HCT116 (cell line): Measurements from ENCODE around the gene FAM114A1. TPM values are rescaled to one million over a fixed set of nuclear protein-coding genes. Genes with fewer than 3 reads are reported as not detected.

Experiments used
- ATAC-seq: fragments of 200-7000 bp; cut with Tn5 transposase; 2 replicates; pipeline ENCODE4 v1.9.1; 2020; ENCODE audit warnings: mild to moderate bottlenecking, moderate library complexity
- BruUV-seq: library from RNA; stranded (reverse); fragments of 400-500 nt; replicated peaks from 2 replicates; lab custom pipeline; 2021; lab: Mats Ljungman, UMichigan
- CTCF ChIA-PET: fragments of 300-600 bp; sonication (Branson Sonifier 250); formaldehyde crosslinking; loops from one replicate; lab custom pipeline; 2021; ENCODE audit warnings: antibody characterized with exemption; lab: Charles Lee
- POLR2A ChIA-PET: fragments of 300-600, 350-600 bp; sonication (Branson Sonifier 250); formaldehyde crosslinking; loops from one replicate; lab custom pipeline; 2021; ENCODE audit warnings: antibody characterized with exemption; lab: Charles Lee
- RAD21 ChIA-PET, 2 experiments: fragments of 300-600 bp; sonication (Branson Sonifier 250); formaldehyde crosslinking; loops; one replicate each; lab custom pipeline; 2023; ENCODE audit warnings: low total read pairs in 2 of 2; ENCODE audit not compliant: uncharacterized antibody in 2 of 2, unreplicated experiment in 2 of 2, low non-redundant PET in 1 of 2; lab: Charles Lee
- DNase-seq: peaks from one replicate; pipeline ENCODE4 v3.0.0-alpha.2; 2010; ENCODE audit warnings: low read depth, low spot score
- H2AFZ ChIP-seq: fragments of 200-600 bp; shearing (Covaris generic), sonication (generic); 2 replicates; pipeline ENCODE4 v1.6.1; 2017; ENCODE audit warnings: low read depth, mixed run types, mixed read lengths, antibody characterized with exemption, low read length; ENCODE audit not compliant: poor library complexity, severe bottlenecking
- H3K27ac ChIP-seq: 2 replicates; pipeline ENCODE4 v1.5.1; 2012; ENCODE audit warnings: low read depth, low read length
- H3K27me3 ChIP-seq: fragments of 200-600 bp; sonication (generic); 2 replicates; pipeline ENCODE4 v1.6.1; 2016; ENCODE audit warnings: mixed run types, low read length, mixed read lengths; ENCODE audit not compliant: insufficient read depth
- H3K36me3 ChIP-seq, 2 experiments: fragments of 200-500 bp in 1 of 2; fragments of 200-600 bp in 1 of 2; sonication (Bioruptor generic) in 1 of 2; sonication (generic) in 1 of 2; 2 replicates each; pipeline versions ENCODE4 v1.5.1 to v1.6.1; 2014 to 2016; ENCODE audit warnings: low read length in 2 of 2, inconsistent platforms in 1 of 2, mixed read lengths in 1 of 2, mixed run types in 1 of 2; ENCODE audit not compliant: insufficient read depth in 2 of 2, control insufficient read depth in 1 of 2
- H3K4me1 ChIP-seq, 2 experiments: fragments of 200-600 bp in 1 of 2; sonication (generic) in 1 of 2; 2 replicates each; pipeline versions ENCODE4 v1.5.1 to v1.6.1; 2012 to 2017; ENCODE audit warnings: low read length in 2 of 2, inconsistent platforms in 1 of 2, mild to moderate bottlenecking in 1 of 2, mixed read lengths in 1 of 2, mixed run types in 1 of 2, moderate library complexity in 1 of 2; ENCODE audit not compliant: insufficient read depth in 2 of 2, control insufficient read depth in 1 of 2
- H3K4me2 ChIP-seq: fragments of 200-600 bp; sonication (generic); 2 replicates; pipeline ENCODE4 v1.6.1; 2017; ENCODE audit warnings: mixed run types, low read length, mixed read lengths
- H3K4me3 ChIP-seq, 2 experiments: fragments of 200-600 bp in 1 of 2; sonication (generic) in 1 of 2; replicated peaks in 1 of 2; 2 replicates each; pipeline ENCODE4 v1.5.1; 2011 to 2016; ENCODE audit warnings: low read length in 2 of 2, control low read depth in 1 of 2, low read depth in 1 of 2, mild to moderate bottlenecking in 1 of 2, mixed read lengths in 1 of 2, mixed run types in 1 of 2
- H3K79me2 ChIP-seq: fragments of 200-600 bp; sonication (generic); 2 replicates; pipeline ENCODE4 v1.6.1; 2017; ENCODE audit warnings: mild to moderate bottlenecking, mixed run types, low read length, moderate library complexity, mixed read lengths; ENCODE audit not compliant: insufficient read depth
- H3K9ac ChIP-seq: fragments of 200-600 bp; sonication (generic); 2 replicates; pipeline ENCODE4 v1.6.1; 2016; ENCODE audit warnings: low read length, mixed read lengths
- H3K9me2 ChIP-seq: fragments of 200-600 bp; sonication (generic), shearing (Covaris generic); 2 replicates; pipeline ENCODE4 v1.6.1; 2017; ENCODE audit warnings: mixed run types, mild to moderate bottlenecking, moderate library complexity; ENCODE audit not compliant: insufficient read depth
- H3K9me3 ChIP-seq, 2 experiments: fragments of 200-500 bp in 1 of 2; fragments of 200-600 bp in 1 of 2; sonication (Bioruptor generic) in 1 of 2; sonication (generic) in 1 of 2; 2 replicates each; pipeline ENCODE4 v1.6.1; 2014 to 2017; ENCODE audit warnings: low read length in 2 of 2, mixed read lengths in 2 of 2, inconsistent platforms in 1 of 2, low read depth in 1 of 2, mild to moderate bottlenecking in 1 of 2, mixed run types in 1 of 2, moderate library complexity in 1 of 2; ENCODE audit not compliant: control insufficient read depth in 1 of 2, insufficient read depth in 1 of 2
- H4K20me1 ChIP-seq: fragments of 200-600 bp; sonication (generic), shearing (Covaris generic); 2 replicates; pipeline ENCODE4 v1.6.1; 2017; ENCODE audit warnings: mixed run types, mild to moderate bottlenecking, moderate library complexity; ENCODE audit not compliant: insufficient read depth
- CEBPB ChIP-seq: IDR thresholded peaks from 2 replicates; pipeline ENCODE4 v1.6.1; 2012; ENCODE audit warnings: low read depth
- CTCF ChIP-seq, 3 experiments: fragments of 200-600 bp in 1 of 3; sonication (generic) in 1 of 3; IDR thresholded peaks in 2 of 3; conservative IDR thresholded peaks in 1 of 3; 2 replicates each; pipeline ENCODE4 v1.5.1; 2012 to 2017; ENCODE audit warnings: low read depth in 2 of 3, low read length in 2 of 3, antibody characterized with exemption in 1 of 3, borderline replicate concordance in 1 of 3, control low read depth in 1 of 3, mild to moderate bottlenecking in 1 of 3, mixed read lengths in 1 of 3, mixed run types in 1 of 3, moderate library complexity in 1 of 3; ENCODE audit not compliant: insufficient read depth in 1 of 3
- EGR1 ChIP-seq: IDR thresholded peaks from 2 replicates; pipeline ENCODE4 v1.6.1; 2012; ENCODE audit warnings: low read depth
- JUND ChIP-seq: IDR thresholded peaks from 2 replicates; pipeline ENCODE4 v1.6.1; 2012
- POLR2A ChIP-seq: IDR thresholded peaks from 2 replicates; pipeline ENCODE4 v1.7.0; 2011; ENCODE audit warnings: borderline replicate concordance; ENCODE audit not compliant: insufficient read depth, insufficient read length; ENCODE audit errors: extremely low read depth
- POLR2AphosphoS5 ChIP-seq: IDR thresholded peaks from 2 replicates; pipeline ENCODE4 v1.6.1; 2011; ENCODE audit warnings: mild to moderate bottlenecking, low read depth, low read length, moderate library complexity
- RAD21 ChIP-seq: IDR thresholded peaks from 2 replicates; pipeline ENCODE4 v1.6.1; 2012; ENCODE audit warnings: low read depth, mild to moderate bottlenecking
- SRF ChIP-seq: IDR thresholded peaks from 2 replicates; pipeline ENCODE4 v1.6.1; 2012; ENCODE audit warnings: low read depth
- TCF7L2 ChIP-seq: IDR thresholded peaks from 2 replicates; pipeline ENCODE4 v1.7.0; 2011; ENCODE audit warnings: borderline replicate concordance, inconsistent platforms; ENCODE audit not compliant: insufficient read depth, insufficient read length; ENCODE audit errors: extremely low read depth
- ZBTB33 ChIP-seq: IDR thresholded peaks from 2 replicates; pipeline ENCODE4 v1.6.1; 2011; ENCODE audit warnings: mild to moderate bottlenecking, low read length, moderate library complexity; ENCODE audit not compliant: insufficient replicate concordance; ENCODE audit errors: extremely low read depth
- intact Hi-C: fragments of 100-400 bp; cut with micrococcal nuclease; formaldehyde crosslinking; loops from 2 replicates; pipeline ENCODE4 v1.10.0; 2022
- total RNA-seq: library from RNA; stranded (reverse); gene quantifications from one replicate; pipeline ENCODE4 v1.2.1, GENCODE V29; 2021; ENCODE audit not compliant: unreplicated experiment

FAM114A1 gene
- total RNA-seq, 1 experiment from 2014 or later, result 35.6 TPM

DNA sequence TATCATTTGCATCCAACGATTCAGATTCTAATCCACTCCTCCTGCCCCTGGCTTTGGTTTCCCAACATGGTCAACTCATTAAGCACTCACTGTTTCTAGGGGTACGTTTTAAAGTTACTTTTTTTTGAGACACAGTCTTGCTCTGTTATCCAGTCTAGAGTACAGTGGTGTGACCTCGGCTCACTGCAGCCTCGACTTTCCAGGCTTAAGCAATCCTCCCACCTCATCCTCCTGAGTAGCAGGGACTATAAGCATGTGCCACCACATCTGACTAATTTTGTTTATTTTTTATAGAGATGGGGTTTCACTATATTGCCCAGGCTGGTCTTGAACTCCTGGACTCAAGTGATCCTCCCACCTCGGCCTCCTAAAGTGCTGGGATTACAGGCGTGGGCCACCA, 115.7 kb downstream of the FAM114A1 start:
- H3K9me3 ChIP-seq, result no peaks in the 10 kb centered on the region
- POLR2A ChIA-PET, result no interaction called here
- peaks cover 3 to 7% of the 10 kb centered on the region in 2 experiments for H3K4me1 ChIP-seq
- DNase-seq (no peak), ATAC-seq (no peak)
- TF ChIP-seq POLR2A, result no peak
- TF ChIP-seq SRF, result no peak
- TF ChIP-seq RAD21, result no peak
- no peak for TF ChIP-seq CEBPB
- no peak for TF ChIP-seq ZBTB33
- TF ChIP-seq JUND, result no peak
- TF ChIP-seq CTCF (IDR thresholded peaks at IDR 0.05 in 2 of 3, conservative IDR thresholded peaks at IDR 0.05 in 1 of 3; ENCODE audit: borderline replicate concordance in 1 of 3, insufficient read depth in 1 of 3, low read depth in 2 of 3, low read length in 2 of 3), result no peak
- TF ChIP-seq EGR1, result no peak
- no peak for TF ChIP-seq TCF7L2
- no peak for TF ChIP-seq POLR2AphosphoS5
- no peaks in the 10 kb centered on the region for H3K27me3 ChIP-seq
- no TSS peak for BruUV-seq
- no peak overlapping the region for H3K27ac ChIP-seq
- H3K36me3 ChIP-seq, result no peaks in the 10 kb centered on the region
- no peaks in the 10 kb centered on the region for H3K9me2 ChIP-seq
- intact Hi-C loops, result no loop called here
- no peak overlapping the region for H2AFZ ChIP-seq
- H3K4me3 ChIP-seq, result no peak overlapping the region
- H4K20me1 ChIP-seq, result no peaks in the 10 kb centered on the region
- H3K4me2 ChIP-seq, result no peak overlapping the region
- H3K79me2 ChIP-seq, result no peaks in the 10 kb centered on the region
- RAD21 ChIA-PET, result no interaction called here
- H3K9ac ChIP-seq, result no peak overlapping the region
- CTCF ChIA-PET, result no interaction called here
